Peyer's patch (tissue), 4 donors: ENCODE results near the gene HOXB5.

Source experiments
- POLR2A ChIP-seq, 2 donors: fragments of 450-650 bp; IDR thresholded peaks; one replicate each; pipeline ENCODE4 v1.5.1; 2017; ENCODE audit warnings: antibody characterized with exemption in 2 of 2, mild to moderate bottlenecking in 2 of 2, moderate library complexity in 2 of 2
- TF ChIP-seq, protein P1 (sequence below), 6 experiments: fragments of 450-650 bp in 4 of 6; fragments of 200-600 bp in 2 of 6; sonication (generic) in 1 of 6; IDR thresholded peaks; one replicate each; pipeline ENCODE4 v1.5.1; 2017 to 2019; ENCODE audit warnings: antibody characterized with exemption in 6 of 6, mild to moderate bottlenecking in 3 of 6, moderate library complexity in 1 of 6

DNA sequence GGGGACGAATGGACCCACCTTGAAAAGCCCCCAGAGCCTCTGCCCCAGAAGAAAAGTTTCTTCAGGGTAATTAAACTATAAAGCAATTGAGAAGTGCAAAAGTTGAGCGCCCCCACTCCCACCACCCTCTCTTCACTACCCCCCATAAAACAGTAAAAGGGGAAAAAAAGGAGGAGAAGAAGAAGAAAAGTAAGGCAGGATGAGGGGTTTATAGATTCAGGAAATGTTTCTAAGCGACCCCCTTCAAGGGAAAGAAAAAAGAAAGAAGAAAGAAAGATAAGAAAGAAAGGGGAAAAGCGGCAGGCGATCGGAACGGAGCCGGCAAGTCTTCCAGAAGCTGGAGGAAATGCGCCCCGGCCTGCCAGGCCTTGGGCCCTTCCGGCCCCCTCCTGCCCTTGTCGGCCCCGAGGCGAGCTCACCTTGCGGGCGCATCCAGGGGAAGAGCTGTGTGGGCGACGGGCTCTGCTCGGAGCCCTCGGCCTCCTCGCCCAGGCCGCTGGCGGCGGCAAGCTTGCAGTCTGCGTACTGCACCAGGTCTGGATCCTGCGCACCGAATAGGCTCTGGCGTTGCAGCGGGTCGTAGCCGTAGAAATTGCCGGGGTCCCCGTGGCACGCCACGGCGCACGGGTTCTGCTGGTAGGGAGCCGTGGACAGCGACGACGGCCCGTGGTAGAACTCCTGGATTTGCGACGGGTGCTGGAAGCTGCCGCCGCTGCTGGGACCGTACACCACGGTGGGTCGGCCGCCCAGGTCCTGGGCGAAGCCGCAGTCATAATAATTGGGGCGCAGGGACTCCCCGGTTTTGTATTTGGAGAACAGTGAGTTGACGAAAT is 20.5 kb upstream of the HOXB5 start:
- TF ChIP-seq, protein P1, sequence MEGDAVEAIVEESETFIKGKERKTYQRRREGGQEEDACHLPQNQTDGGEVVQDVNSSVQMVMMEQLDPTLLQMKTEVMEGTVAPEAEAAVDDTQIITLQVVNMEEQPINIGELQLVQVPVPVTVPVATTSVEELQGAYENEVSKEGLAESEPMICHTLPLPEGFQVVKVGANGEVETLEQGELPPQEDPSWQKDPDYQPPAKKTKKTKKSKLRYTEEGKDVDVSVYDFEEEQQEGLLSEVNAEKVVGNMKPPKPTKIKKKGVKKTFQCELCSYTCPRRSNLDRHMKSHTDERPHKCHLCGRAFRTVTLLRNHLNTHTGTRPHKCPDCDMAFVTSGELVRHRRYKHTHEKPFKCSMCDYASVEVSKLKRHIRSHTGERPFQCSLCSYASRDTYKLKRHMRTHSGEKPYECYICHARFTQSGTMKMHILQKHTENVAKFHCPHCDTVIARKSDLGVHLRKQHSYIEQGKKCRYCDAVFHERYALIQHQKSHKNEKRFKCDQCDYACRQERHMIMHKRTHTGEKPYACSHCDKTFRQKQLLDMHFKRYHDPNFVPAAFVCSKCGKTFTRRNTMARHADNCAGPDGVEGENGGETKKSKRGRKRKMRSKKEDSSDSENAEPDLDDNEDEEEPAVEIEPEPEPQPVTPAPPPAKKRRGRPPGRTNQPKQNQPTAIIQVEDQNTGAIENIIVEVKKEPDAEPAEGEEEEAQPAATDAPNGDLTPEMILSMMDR (IDR thresholded peaks at IDR 0.05) = no peak
- no peak for TF ChIP-seq POLR2A (IDR thresholded peaks at IDR 0.05)
